H54 (cell line): ENCODE measurements around the gene SLC6A20.

Source experiments
- DNase-seq: peaks from one replicate; pipeline ENCODE4 v3.0.0; 2011; ENCODE audit warnings: low spot score, mixed read lengths; ENCODE audit not compliant: insufficient read length
- FAIRE-seq: peaks from 3 replicates; lab custom pipeline; 2011; peaks lifted over from hg19 to GRCh38; lab: Jason Lieb, UNC
- POLR2A ChIP-seq: IDR thresholded peaks from 2 replicates; pipeline ENCODE4 v1.6.1; 2011; ENCODE audit warnings: low read depth, mild to moderate bottlenecking, low read length

The SLC6A20 gene

GRCh38 chr3:45746777-45747622, 49.3 kb downstream of the SLC6A20 start:
- DNase-seq (no peak), FAIRE-seq (no peak)
- TF ChIP-seq POLR2A: no peak

GRCh38 chr3:45746165-45746776, 50.1 kb downstream of the SLC6A20 start:
- no peak for TF ChIP-seq POLR2A
- FAIRE-seq: no peak
- no peak for DNase-seq

- DNase-seq (no peak), FAIRE-seq (peak; percentile 41)
- no peak for TF ChIP-seq POLR2A
These were observed 53.8 kb downstream of the SLC6A20 start for GRCh38 chr3:45742461-45743089.

- FAIRE-seq: peak; percentile 30
- no peak for DNase-seq
- TF ChIP-seq POLR2A: no peak
These were observed 54.4 kb downstream of the SLC6A20 start for GRCh38 chr3:45741742-45742460.

- DNase-seq (no peak), FAIRE-seq (no peak)
- TF ChIP-seq POLR2A: no peak
These were observed 55.1 kb downstream of the SLC6A20 start for GRCh38 chr3:45741247-45741646.

GRCh38 chr3:45739991-45740390, 56.3 kb downstream of the SLC6A20 start:
- DNase-seq: no peak
- no peak for FAIRE-seq
- no peak for TF ChIP-seq POLR2A

GRCh38 chr3:45737234-45737633, 59.1 kb downstream of the SLC6A20 start:
- DNase-seq: no peak
- no peak for TF ChIP-seq POLR2A
- FAIRE-seq: no peak

GRCh38 chr3:45736707-45737106, 59.6 kb downstream of the SLC6A20 start:
- no peak for TF ChIP-seq POLR2A
- DNase-seq (no peak), FAIRE-seq (no peak)

GRCh38 chr3:45730409-45731154, 65.8 kb downstream of the SLC6A20 start:
- DNase-seq (no peak), FAIRE-seq (no peak)
- no peak for TF ChIP-seq POLR2A

- TF ChIP-seq POLR2A: no peak
- no peak for DNase-seq
- no peak for FAIRE-seq
These were observed 66.7 kb downstream of the SLC6A20 start for GRCh38 chr3:45729614-45730013.

GRCh38 chr3:45724911-45725310, 71.4 kb downstream of the SLC6A20 start:
- TF ChIP-seq POLR2A: no peak
- DNase-seq: no peak
- no peak for FAIRE-seq

GRCh38 chr3:45719655-45720487, 76.5 kb downstream of the SLC6A20 start:
- DNase-seq (no peak), FAIRE-seq (peak; percentile 69)
- no peak for TF ChIP-seq POLR2A
